Activated naive CD4-positive, alpha-beta T cell treated with Interleukin-2 at 50 U/mL for 16 hours (primary cell): ENCODE data around the gene FAM53A.
"Not testable (repeated sequence)": the region's sequence is repeated elsewhere in the genome, so short reads cannot be mapped to it uniquely, and the experiment has no call there.

Experiments
- DNase-seq: peaks from one replicate; pipeline ENCODE4 v3.0.0-alpha.2; 2020

FAM53A gene

GRCh38 chr4:1716065-1716945 lies 32.2 kb upstream of the FAM53A start:
- DNase-seq: no peak

GRCh38 chr4:1715002-1715758 lies 31.1 kb upstream of the FAM53A start:
- no peak for DNase-seq

- no peak for DNase-seq
Observed at GRCh38 chr4:1714303-1715001, 30.3 kb upstream of the FAM53A start.

- no peak for DNase-seq
Observed at GRCh38 chr4:1713003-1713851, 29.1 kb upstream of the FAM53A start.

GRCh38 chr4:1712216-1713002 lies 28.3 kb upstream of the FAM53A start, which contains the start of gene SLBP:
SLBP (minus strand) TSS chr4:1712319; CDS start chr4:1712188, 131 bp downstream.
- peak; percentile 99 for DNase-seq

GRCh38 chr4:1711571-1712215 lies 27.6 kb upstream of the FAM53A start:
- peak; percentile 47 for DNase-seq

GRCh38 chr4:1711055-1711570 lies 27.0 kb upstream of the FAM53A start:
- no peak for DNase-seq

GRCh38 chr4:1708581-1708980 lies 24.5 kb upstream of the FAM53A start:
- no peak for DNase-seq

- no peak for DNase-seq
Observed at GRCh38 chr4:1706358-1706757, 22.2 kb upstream of the FAM53A start.

- DNase-seq: no peak
Observed at GRCh38 chr4:1705732-1706131, 21.6 kb upstream of the FAM53A start.

GRCh38 chr4:1703867-1704266 lies 19.8 kb upstream of the FAM53A start:
- DNase-seq: no peak

GRCh38 chr4:1701671-1702070 lies 17.6 kb upstream of the FAM53A start:
- DNase-seq: not testable (repeated sequence)

- no peak for DNase-seq
Observed at GRCh38 chr4:1695913-1696312, 11.8 kb upstream of the FAM53A start.

- peak; percentile 78 for DNase-seq
Observed at GRCh38 chr4:1693131-1693896, 9.2 kb upstream of the FAM53A start.

- no peak for DNase-seq
Observed at GRCh38 chr4:1691737-1692373, 7.7 kb upstream of the FAM53A start.

- no peak for DNase-seq
Observed at GRCh38 chr4:1690698-1691097, 6.6 kb upstream of the FAM53A start.

- DNase-seq: no peak
Observed at GRCh38 chr4:1686440-1687036, 2.4 kb upstream of the FAM53A start.

GRCh38 chr4:1685235-1686150 lies 1.4 kb upstream of the FAM53A start:
- DNase-seq: no peak
